AG04450 (cell line): ENCODE measurements around the gene ZSWIM3. TPM values are rescaled to one million over a fixed set of nuclear protein-coding genes. Genes with fewer than 3 reads are reported as not detected.

Source experiments
- CTCF ChIA-PET: fragments of 300-600, 350-600 bp; formaldehyde crosslinking; extraction: SDS; loops from one replicate; lab custom pipeline; 2022; ENCODE audit warnings: antibody characterized with exemption, inconsistent platforms; lab: Charles Lee
- POLR2A ChIA-PET: fragments of 350-600 bp; formaldehyde crosslinking; extraction: SDS; loops from one replicate; lab custom pipeline; 2021; ENCODE audit warnings: antibody characterized with exemption, inconsistent platforms; lab: Yijun Ruan, JAX
- DNase-seq: peaks from one replicate; pipeline ENCODE4 v3.0.0-alpha.2; 2011; ENCODE audit warnings: low read depth, low spot score
- H3K27ac ChIP-seq: one replicate; pipeline ENCODE4 v1.5.1; 2012; ENCODE audit warnings: low read depth, low read length, control low read depth
- H3K27me3 ChIP-seq: one replicate; pipeline ENCODE4 v1.6.0; 2012; ENCODE audit warnings: low read length; ENCODE audit not compliant: control insufficient read depth, insufficient read depth
- H3K4me3 ChIP-seq: 2 replicates; pipeline ENCODE4 v1.5.1; 2011; ENCODE audit warnings: mild to moderate bottlenecking, low read depth, low read length, control low read depth
- H3K9me3 ChIP-seq: 2 replicates; pipeline ENCODE4 v1.5.1; 2012; ENCODE audit warnings: low read length; ENCODE audit not compliant: control insufficient read depth, insufficient read depth
- CTCF ChIP-seq: IDR thresholded peaks from 2 replicates; pipeline ENCODE4 v1.5.1; 2011; ENCODE audit warnings: low read depth, low read length, control low read depth, inconsistent platforms
- polyA plus RNA-seq: library from polyadenylated mRNA; depleted of rRNA; stranded (reverse); fragments of >200 nt; gene quantifications from 2 replicates; pipeline ENCODE4 v1.2.3, GENCODE V29; 2011

The ZSWIM3 gene
- polyA plus RNA-seq, 1 experiment, result 4.6 TPM

GRCh38 chr20:45894797-45895196 lies 37.4 kb downstream of the ZSWIM3 start:
- DNase-seq, result no peak
- no peaks in the 10 kb centered on the region for H3K27me3 ChIP-seq
- ChIA-PET CTCF (no interaction called here), POLR2A (no interaction called here)
- no peak overlapping the region for H3K27ac ChIP-seq
- no peak for TF ChIP-seq CTCF
- H3K9me3 ChIP-seq, result no peaks in the 10 kb centered on the region; the same call in 1 of the 2 replicates
- no peak overlapping the region for H3K4me3 ChIP-seq

GRCh38 chr20:45896641-45897161 lies 39.3 kb downstream of the ZSWIM3 start:
- H3K9me3 ChIP-seq, result no peaks in the 10 kb centered on the region; the same call in 1 of the 2 replicates
- no peak overlapping the region for H3K27ac ChIP-seq
- POLR2A ChIA-PET, result no interaction called here
- DNase-seq, result no peak
- H3K27me3 ChIP-seq, result no peaks in the 10 kb centered on the region
- no peak for TF ChIP-seq CTCF
- no peak overlapping the region for H3K4me3 ChIP-seq
- CTCF ChIA-PET, result interaction anchor here (1.4 kb wide), 1 partner anchor 73 kb away, joined by 5 read pairs; no protein-coding TSS in a partner anchor

GRCh38 chr20:45897289-45897688 lies 39.9 kb downstream of the ZSWIM3 start:
- Histone ChIP-seq H3K27ac (no peak overlapping the region), H3K27me3 (no peaks in the 10 kb centered on the region), H3K9me3 (no peaks in the 10 kb centered on the region; the same call in 1 of the 2 replicates), H3K4me3 (no peak overlapping the region)
- TF ChIP-seq CTCF, result no peak
- CTCF ChIA-PET, result interaction anchor here (1.4 kb wide), 1 partner anchor 72 kb away, joined by 5 read pairs; no protein-coding TSS in a partner anchor
- no peak for DNase-seq
- POLR2A ChIA-PET, result no interaction called here

GRCh38 chr20:45897692-45898091 lies 40.3 kb downstream of the ZSWIM3 start:
- POLR2A ChIA-PET, result interaction anchor here (1.4 kb wide), 1 partner anchor 37 kb away, joined by 3 read pairs; no protein-coding TSS in a partner anchor
- CTCF ChIA-PET, result interaction anchor here (1.4 kb wide), 2 partner anchors 8 to 72 kb away, joined by 5 to 7 read pairs; no protein-coding TSS in a partner anchor

More at GRCh38 chr20:45897692-45898091, 40.3 kb downstream of the ZSWIM3 start:
- Histone ChIP-seq H3K27ac (no peak overlapping the region), H3K4me3 (no peak overlapping the region), H3K9me3 (no peaks in the 10 kb centered on the region; the same call in 1 of the 2 replicates), H3K27me3 (no peaks in the 10 kb centered on the region)
- no peak for TF ChIP-seq CTCF
- DNase-seq, result no peak
